Esophagus squamous epithelium (tissue), 5 donors: ENCODE data around the gene VSTM4. TPM values are rescaled to one million over a fixed set of nuclear protein-coding genes. Genes with fewer than 3 reads are reported as not detected.
A peak's percentile ranks its signal among the peaks of the same experiment; 100 is the strongest.

ENCODE experiments used
- DNase-seq: peaks from one replicate; lab custom pipeline; 2025; lab: John Stamatoyannopoulos, UW
- H3K27ac ChIP-seq, 4 donors: fragments of 200-600 bp; sonication (generic); one replicate each; pipeline ENCODE4 v1.5.1; 2016 to 2019; ENCODE audit warnings: mild to moderate bottlenecking in 1 of 4
- H3K27me3 ChIP-seq, 4 donors: fragments of 200-600 bp; sonication (generic); 1 replicate in 3 of 4; 2 replicates in 1 of 4; pipeline versions ENCODE4 v1.5.1 to v1.6.0; 2017 to 2021; ENCODE audit warnings: antibody characterized with exemption in 1 of 4
- H3K36me3 ChIP-seq, 3 donors: fragments of 200-600 bp; sonication (generic); one replicate each; pipeline ENCODE4 v1.5.1; 2016 to 2019
- H3K4me1 ChIP-seq, 3 donors: fragments of 200-600 bp; sonication (generic); one replicate each; pipeline ENCODE4 v1.5.1; 2017 to 2019
- H3K4me3 ChIP-seq, 4 donors: fragments of 200-600 bp; sonication (generic); 1 replicate in 3 of 4; 2 replicates in 1 of 4; pipeline ENCODE4 v1.5.1; 2016 to 2019; ENCODE audit warnings: mild to moderate bottlenecking in 2 of 4, moderate library complexity in 1 of 4
- H3K9me3 ChIP-seq, 3 donors: fragments of 200-600 bp; sonication (generic); one replicate each; pipeline ENCODE4 v1.5.1; 2016 to 2019
- POLR2A ChIP-seq, 4 donors: fragments of 450-650 bp; IDR thresholded peaks; one replicate each; pipeline ENCODE4 v1.6.1; 2017; ENCODE audit warnings: antibody characterized with exemption in 4 of 4, mild to moderate bottlenecking in 4 of 4, moderate library complexity in 3 of 4
- WGBS, 2 donors: methylation state at CpG; one replicate each; pipeline ENCODE4 v1.1.5; 2018; 5-methylcytosine and 5-hydroxymethylcytosine counted together
- intact Hi-C: fragments of 100-400 bp; cut with DNase I; formaldehyde crosslinking; loops from one replicate; pipeline ENCODE4 v1.15.0; 2022
- total RNA-seq, 4 donors: library from RNA; depleted of rRNA; stranded (reverse); fragments of >200 nt; gene quantifications; one replicate each; pipeline ENCODE4 v1.1.0, GENCODE V29; 2016
- TF ChIP-seq, protein P1 (sequence below), 6 experiments: fragments of 450-650 bp in 4 of 6; fragments of 200-600 bp in 2 of 6; sonication (generic) in 2 of 6; IDR thresholded peaks; one replicate each; pipeline ENCODE4 v1.5.1; 2016 to 2019; ENCODE audit warnings: antibody characterized with exemption in 6 of 6, mild to moderate bottlenecking in 4 of 6, moderate library complexity in 4 of 6
- donor health status: DM: yes; HTN: yes; CAD: no.

Gene VSTM4
- total RNA-seq, 4 donors from 2014 or later: 0.80 to 6.9 (median 1.9) TPM

DNA sequence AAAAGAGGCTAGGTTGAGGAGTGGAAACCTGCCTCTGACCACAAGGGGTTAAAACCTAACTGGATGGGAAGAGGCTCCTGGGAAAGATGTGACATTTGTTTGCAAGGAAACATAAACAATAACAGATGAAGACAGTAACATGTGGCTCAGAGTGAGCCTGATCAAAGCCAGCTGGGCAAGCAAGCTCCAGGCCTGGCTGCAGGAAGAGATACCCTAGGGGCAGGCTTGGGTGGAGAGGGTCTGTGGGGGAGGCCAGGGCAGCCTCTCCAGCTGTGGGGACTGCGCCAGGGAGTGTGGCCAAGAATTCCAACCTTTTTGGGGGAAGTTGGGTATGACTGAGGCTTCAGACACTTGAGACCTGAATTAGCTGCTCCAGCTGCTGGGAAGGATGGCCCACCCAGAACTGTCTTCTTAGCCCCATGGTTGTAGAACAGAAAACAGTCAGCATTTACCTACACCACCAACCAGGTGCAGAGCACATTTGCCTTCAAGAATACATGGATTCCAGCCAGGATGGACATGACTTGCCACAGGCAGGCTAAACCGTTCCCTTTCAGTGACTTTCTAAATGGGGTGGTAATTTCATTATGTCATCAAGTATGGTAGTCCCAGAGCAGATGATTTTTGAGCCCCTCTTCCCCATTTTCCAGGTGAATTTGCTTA, 28.9 kb upstream of the VSTM4 start:
- TF ChIP-seq POLR2A (IDR thresholded peaks at IDR 0.05): no peak
- TF ChIP-seq, protein P1, sequence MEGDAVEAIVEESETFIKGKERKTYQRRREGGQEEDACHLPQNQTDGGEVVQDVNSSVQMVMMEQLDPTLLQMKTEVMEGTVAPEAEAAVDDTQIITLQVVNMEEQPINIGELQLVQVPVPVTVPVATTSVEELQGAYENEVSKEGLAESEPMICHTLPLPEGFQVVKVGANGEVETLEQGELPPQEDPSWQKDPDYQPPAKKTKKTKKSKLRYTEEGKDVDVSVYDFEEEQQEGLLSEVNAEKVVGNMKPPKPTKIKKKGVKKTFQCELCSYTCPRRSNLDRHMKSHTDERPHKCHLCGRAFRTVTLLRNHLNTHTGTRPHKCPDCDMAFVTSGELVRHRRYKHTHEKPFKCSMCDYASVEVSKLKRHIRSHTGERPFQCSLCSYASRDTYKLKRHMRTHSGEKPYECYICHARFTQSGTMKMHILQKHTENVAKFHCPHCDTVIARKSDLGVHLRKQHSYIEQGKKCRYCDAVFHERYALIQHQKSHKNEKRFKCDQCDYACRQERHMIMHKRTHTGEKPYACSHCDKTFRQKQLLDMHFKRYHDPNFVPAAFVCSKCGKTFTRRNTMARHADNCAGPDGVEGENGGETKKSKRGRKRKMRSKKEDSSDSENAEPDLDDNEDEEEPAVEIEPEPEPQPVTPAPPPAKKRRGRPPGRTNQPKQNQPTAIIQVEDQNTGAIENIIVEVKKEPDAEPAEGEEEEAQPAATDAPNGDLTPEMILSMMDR (IDR thresholded peaks at IDR 0.05): no peak
- H3K9me3 ChIP-seq: peaks cover 0 to 14% (median 7%) of the 10 kb centered on the region in 3 donors
- peaks cover 0 to 10% (median 0%) of the 10 kb centered on the region in 4 donors for H3K27me3 ChIP-seq
- H3K4me1 ChIP-seq: peaks cover 3 to 16% (median 6%) of the 10 kb centered on the region in 3 donors
- no peak for DNase-seq
- no peak overlapping the region for H3K27ac ChIP-seq
- intact Hi-C loops: no loop called here
- no peaks in the 10 kb centered on the region for H3K36me3 ChIP-seq
- 75 to 76% methylated on average over 2 of the region's 2 CpGs for WGBS, 2 donors
- H3K4me3 ChIP-seq: no peak overlapping the region

DNA sequence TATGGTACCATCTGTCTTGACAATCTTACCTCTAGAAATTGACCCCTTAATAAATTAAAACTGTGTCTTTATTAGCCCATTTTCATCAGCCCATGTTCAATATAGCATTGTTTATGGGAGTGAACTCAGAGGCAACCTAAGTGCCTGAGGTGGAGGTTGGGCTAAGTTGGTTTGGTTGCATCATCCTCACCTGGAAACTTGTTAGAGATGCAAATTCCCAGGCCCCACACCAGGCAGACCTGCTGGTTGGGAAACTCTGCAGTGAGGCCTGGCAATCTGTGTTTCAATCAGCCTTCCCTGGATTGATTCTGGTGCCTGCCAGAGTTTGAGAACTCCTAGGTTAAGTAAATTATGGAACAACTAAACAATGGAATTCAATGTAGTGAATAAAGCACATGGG, 27.9 kb upstream of the VSTM4 start:
- Histone ChIP-seq H3K36me3 (no peaks in the 10 kb centered on the region), H3K4me1 (peaks cover 3 to 19% (median 7%) of the 10 kb centered on the region in 3 donors), H3K27ac (no peak overlapping the region), H3K27me3 (peaks cover 0 to 10% (median 0%) of the 10 kb centered on the region in 4 donors), H3K4me3 (no peak overlapping the region), H3K9me3 (peaks cover 0 to 13% (median 6%) of the 10 kb centered on the region in 3 donors)
- no peak for TF ChIP-seq POLR2A (IDR thresholded peaks at IDR 0.05)
- TF ChIP-seq, protein P1 (IDR thresholded peaks at IDR 0.05): no peak
- no peak for DNase-seq
- intact Hi-C loops: no loop called here

DNA sequence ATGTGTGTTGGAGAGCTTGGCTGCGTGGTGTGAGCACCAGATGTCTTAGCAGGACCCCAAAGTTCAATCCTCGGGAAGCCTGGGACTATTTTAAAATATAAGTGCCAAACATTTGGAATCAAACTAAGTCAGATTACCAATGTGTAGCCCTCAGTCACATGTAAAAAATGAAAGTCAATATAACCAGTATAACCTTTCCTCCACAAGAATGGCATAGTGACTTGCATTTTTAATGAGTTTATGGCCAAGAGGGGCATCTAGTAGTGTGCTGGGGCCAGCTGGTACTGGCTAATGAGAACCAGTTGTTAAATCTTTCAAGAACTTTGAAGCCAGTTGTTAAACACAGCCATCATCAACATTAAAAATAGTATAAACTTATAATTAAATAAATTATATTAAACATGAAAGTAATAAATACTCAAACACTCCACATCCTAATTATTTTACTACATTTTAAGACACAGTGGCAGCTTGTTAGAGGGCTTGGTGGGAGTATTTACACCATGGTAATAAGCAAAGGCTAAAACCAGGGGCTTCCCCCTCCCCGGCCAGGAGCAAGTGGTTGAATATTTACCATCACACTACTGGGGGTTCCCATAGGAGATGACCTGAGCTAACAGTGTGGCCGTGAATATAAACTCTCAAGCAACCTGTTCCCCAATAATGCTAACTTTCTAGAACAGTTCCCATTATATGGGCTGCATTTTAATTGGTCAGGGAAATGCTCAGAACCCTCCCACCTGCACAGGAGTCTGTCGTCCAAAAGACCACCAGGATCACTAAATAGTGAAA, 26.4 kb upstream of the VSTM4 start:
- intact Hi-C loops: no loop called here
- Histone ChIP-seq H3K36me3 (no peaks in the 10 kb centered on the region), H3K27me3 (peaks cover 0 to 10% (median 0%) of the 10 kb centered on the region in 4 donors), H3K4me1 (peaks cover 3 to 21% (median 7%) of the 10 kb centered on the region in 3 donors), H3K9me3 (no peaks in the 10 kb centered on the region), H3K4me3 (no peak overlapping the region), H3K27ac (no peak overlapping the region)
- DNase-seq: no peak
- 69 to 90% methylated on average over 5 of the region's 5 CpGs for WGBS, 2 donors
- TF ChIP-seq POLR2A (IDR thresholded peaks at IDR 0.05): no peak
- TF ChIP-seq, protein P1 (IDR thresholded peaks at IDR 0.05): no peak

DNA sequence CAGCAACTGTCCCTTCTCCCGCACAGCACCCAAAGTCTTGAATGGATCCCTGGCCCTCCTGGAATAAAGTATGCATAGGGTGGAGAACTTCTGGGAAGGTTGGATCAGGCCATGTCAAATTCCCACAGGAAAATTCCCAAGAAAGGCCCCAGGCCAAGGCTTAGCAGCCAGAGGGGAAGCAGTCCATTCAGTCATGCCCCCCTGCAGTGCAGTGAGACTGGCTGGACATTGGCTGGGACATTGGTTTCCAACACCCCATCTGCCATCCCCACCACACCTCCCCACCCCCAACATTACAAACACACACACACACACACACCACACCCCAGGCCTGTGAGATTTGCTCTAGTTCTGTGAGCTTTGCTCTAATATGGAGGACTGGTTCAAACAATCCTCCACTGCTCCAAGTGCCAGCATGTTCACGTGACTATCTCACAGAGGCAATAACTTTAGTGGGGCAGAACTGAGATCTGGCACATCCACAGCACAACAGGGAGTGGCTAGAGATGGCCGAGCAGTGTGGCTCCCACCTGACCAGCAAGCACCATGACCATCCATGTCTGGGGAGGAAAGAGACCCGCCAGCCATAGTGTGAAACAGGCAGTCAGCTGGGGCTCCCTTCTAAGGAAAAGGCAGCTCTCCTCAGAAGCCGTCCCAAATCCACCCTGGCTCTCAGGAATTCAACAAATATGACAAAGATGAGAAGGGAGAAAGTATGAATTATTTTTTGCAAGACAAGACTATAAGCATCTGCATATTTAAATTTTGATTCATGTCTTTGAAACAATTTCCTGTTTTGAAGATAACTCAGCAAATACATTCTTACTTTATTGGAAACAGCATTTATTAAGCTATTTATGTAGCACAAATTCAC, 25.2 kb upstream of the VSTM4 start:
- H3K36me3 ChIP-seq: no peaks in the 10 kb centered on the region
- intact Hi-C loops: no loop called here
- peaks cover 0 to 4% (median 0%) of the 10 kb centered on the region in 4 donors for H3K27me3 ChIP-seq
- peaks cover 3 to 21% (median 7%) of the 10 kb centered on the region in 3 donors for H3K4me1 ChIP-seq
- TF ChIP-seq POLR2A (IDR thresholded peaks at IDR 0.05): no peak
- TF ChIP-seq, protein P1 (IDR thresholded peaks at IDR 0.05): no peak
- no peak for DNase-seq
- no peaks in the 10 kb centered on the region for H3K9me3 ChIP-seq
- H3K27ac ChIP-seq: peak overlapping the region in 1 of 4 donors; percentile 70
- no peak overlapping the region for H3K4me3 ChIP-seq
- WGBS, 2 donors: 90 to 98% methylated on average over 4 of the region's 5 CpGs
